Left hindlimb (tissue), 1 donor: ENCODE data around the gene DNMT1.

Experiments
- DNase-seq: peaks from one replicate; pipeline ENCODE4 v3.0.0-alpha.2; 2018

The DNMT1 gene

GRCh38 chr19:10138879-10139795 lies 55.6 kb downstream of the DNMT1 start:
- DNase-seq = no peak

DNA sequence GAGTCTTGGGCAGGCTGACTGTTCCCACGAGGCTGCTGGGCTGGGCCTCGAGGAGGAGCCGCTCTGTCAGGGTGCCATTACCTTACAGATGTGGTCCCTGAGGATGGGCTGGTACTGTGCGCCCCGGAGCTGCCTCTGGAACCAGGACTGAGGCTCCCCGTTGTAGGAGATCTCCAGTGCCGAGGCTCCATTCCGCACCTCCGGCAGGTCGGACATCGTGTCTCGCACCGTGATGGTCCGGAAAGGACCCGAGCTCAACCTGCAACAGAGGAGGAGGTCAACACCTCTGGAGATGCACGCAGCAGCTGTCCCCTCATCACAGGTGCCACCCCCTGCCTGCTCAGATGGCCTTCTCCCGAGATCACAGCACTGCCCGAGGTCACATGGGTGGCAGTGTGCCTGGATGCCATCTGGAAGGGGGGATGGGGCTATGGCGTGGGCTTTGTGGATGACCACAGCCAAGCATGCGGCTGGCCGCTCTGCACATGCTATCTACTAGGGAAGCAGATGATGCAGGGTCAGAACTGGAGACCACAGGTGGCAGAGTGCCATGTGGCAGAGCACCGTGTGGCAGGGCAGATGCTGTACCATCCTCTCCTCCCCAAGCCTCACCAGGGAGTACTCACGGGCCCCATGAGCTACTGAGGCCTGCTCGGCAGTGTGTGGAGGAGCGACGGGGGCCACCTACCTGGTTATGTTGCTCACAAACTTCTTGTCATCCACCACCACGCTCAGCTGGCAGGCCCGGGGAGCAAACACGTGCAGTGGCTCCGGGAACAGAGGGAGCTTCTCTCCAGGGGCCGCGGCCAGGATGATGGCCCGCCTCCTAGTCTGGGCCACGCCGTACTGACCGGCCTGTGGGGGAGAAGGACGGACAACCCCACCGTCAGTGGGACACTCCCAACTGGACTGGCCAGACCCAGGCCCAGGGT lies 56.7 kb downstream of the DNMT1 start:
- DNase-seq = no peak

DNA sequence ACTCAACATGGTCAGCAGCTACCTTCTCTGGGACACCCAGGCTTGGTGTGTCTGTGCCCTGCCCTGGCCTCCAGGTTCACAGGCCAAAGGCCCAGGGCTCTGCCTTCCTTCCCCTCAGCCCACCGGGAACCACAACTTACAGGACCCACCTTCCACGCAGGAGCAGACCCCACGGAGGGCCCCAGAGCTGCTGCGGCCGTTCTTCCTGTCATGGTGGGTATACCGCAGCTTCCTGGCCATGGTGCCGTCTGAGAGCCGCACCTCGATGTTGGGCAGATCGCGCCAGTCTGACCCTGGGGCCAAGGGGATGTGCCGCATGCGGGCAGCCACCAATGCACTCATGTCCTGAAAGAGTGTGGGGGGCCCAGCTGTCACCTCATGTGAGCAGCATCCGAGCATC lies 57.8 kb downstream of the DNMT1 start:
- DNase-seq = no peak

GRCh38 chr19:10135551-10136334 lies 59.0 kb downstream of the DNMT1 start:
- no peak for DNase-seq

- DNase-seq = no peak
Measured at GRCh38 chr19:10134040-10134439, 60.7 kb downstream of the DNMT1 start.

- no peak for DNase-seq
Measured at GRCh38 chr19:10133596-10133995, 61.2 kb downstream of the DNMT1 start.

DNA sequence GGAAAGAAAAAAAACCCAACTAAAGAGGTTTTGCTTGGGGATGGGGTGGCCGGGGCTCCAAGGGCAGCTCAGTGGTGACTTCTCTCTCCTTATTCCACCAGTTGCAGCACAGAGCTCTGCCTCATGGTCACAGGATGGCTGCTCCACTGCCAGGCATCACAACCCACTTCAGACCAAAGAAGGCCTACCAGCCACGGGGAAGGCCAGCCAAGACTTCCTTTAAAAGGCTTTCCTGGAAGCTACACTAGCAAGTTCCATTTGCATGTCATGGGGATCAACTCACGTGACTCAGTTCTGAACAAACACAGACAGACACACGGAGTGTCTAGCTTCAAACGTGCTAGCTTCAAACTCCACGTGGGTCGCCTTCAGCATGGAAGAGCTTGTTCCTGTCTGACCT lies 61.8 kb downstream of the DNMT1 start:
- no peak for DNase-seq

DNA sequence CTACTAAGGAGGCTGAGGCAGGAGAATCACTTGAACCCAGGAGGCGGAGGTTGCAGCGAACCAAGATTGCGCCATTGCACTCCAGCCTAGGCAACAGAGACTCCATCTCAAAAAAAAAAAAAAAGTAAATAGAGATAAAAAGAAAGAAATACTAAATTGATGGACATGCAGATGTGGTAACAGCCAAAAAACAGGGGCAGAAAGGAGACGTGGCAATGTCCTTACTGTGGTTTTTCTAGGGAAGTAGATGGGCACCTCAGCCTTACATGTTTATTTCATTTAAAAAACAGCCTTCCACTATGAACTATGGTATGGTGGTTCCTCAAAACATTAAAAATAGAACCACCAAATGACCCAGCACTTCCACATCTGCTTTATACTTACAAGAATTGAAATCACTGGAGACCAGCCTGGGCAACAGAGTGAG lies 68.5 kb downstream of the DNMT1 start:
- DNase-seq = no peak

- DNase-seq = no peak
Measured at GRCh38 chr19:10124429-10124828, 70.3 kb downstream of the DNMT1 start.

- DNase-seq = no peak
Measured at GRCh38 chr19:10122045-10122444, 72.7 kb downstream of the DNMT1 start.

- no peak for DNase-seq
Measured at GRCh38 chr19:10120538-10121189, 74.1 kb downstream of the DNMT1 start.

- no peak for DNase-seq
Measured at GRCh38 chr19:10118960-10119359, 75.8 kb downstream of the DNMT1 start.

- DNase-seq = no peak
Measured at GRCh38 chr19:10116866-10117616, 77.7 kb downstream of the DNMT1 start.

GRCh38 chr19:10116085-10116865 lies 78.5 kb downstream of the DNMT1 start:
- DNase-seq = no peak

DNA sequence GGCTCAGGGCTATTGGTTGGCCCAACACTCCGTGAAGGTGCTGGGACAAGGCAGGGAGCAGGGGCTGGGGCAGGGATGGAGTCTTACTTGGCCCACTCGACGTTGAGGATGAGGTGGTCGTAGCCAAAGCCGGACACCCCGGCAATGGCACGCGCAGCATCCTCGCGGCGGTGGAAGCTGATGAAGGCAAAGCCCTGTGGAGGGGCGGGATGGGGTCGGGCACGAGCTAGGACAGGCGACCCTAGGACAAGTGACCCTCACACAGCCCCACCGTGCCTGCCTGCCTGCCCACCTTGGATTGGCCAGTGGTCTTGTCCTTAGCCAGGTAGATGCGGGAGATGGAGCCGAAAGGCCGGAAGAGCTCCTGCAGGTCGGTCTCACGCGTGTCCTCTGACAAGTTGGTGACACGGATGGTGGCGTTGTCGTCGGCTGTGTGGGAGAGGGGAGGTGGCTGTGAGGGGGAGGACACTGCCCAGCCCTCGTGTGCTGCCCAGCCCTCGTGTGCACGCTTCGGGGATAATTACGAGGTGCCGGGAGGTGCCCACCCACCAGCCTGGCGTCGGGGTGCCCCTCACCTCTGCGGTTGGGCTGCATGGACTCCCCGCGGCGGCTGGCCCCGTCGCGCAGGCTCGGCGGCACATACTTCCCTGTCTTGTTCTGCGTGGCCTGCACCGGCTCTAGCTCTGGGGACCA lies 79.2 kb downstream of the DNMT1 start:
- DNase-seq = no peak

- no peak for DNase-seq
Measured at GRCh38 chr19:10114651-10115391, 79.9 kb downstream of the DNMT1 start.

DNA sequence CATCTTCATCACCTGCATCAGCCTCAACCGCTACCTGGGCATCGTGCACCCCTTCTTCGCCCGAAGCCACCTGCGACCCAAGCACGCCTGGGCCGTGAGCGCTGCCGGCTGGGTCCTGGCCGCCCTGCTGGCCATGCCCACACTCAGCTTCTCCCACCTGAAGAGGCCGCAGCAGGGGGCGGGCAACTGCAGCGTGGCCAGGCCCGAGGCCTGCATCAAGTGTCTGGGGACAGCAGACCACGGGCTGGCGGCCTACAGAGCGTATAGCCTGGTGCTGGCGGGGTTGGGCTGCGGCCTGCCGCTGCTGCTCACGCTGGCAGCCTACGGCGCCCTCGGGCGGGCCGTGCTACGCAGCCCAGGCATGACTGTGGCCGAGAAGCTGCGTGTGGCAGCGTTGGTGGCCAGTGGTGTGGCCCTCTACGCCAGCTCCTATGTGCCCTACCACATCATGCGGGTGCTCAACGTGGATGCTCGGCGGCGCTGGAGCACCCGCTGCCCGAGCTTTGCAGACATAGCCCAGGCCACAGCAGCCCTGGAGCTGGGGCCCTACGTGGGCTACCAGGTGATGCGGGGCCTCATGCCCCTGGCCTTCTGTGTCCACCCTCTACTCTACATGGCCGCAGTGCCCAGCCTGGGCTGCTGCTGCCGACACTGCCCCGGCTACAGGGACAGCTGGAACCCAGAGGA lies 80.6 kb downstream of the DNMT1 start:
- DNase-seq = no peak

- DNase-seq = no peak
Measured at GRCh38 chr19:10113592-10113963, 81.2 kb downstream of the DNMT1 start.
